Measurements from ENCODE around the gene SPP1. TPM values are rescaled to one million over a fixed set of nuclear protein-coding genes. Genes with fewer than 3 reads are reported as not detected.

SPP1 gene
- polyA plus RNA-seq, 1 of the 3 experiments (the other 2 are of a cell fraction), result 0.82 TPM

- ChIA-PET POLR2A (no interaction called here), CTCF (interaction anchor here (1.0 to 4.8 kb wide), 5 partner anchors 8 to 249 kb away, joined by 3 to 26 read pairs (median 11); no protein-coding TSS in a partner anchor)
- Histone ChIP-seq H3K4me2 (no peak overlapping the region), H3K9me2 (no peaks in the 10 kb centered on the region), H4K20me1 (ENCODE audit: insufficient read depth) (no peaks in the 10 kb centered on the region), H3K27ac (ENCODE audit: low read depth in 2 of 2, low read length in 1 of 2) (no peak overlapping the region), H3K4me1 (ENCODE audit: control insufficient read depth in 1 of 2, insufficient read depth in 2 of 2, low read depth in 1 of 2, low read length in 1 of 2) (no peaks in the 10 kb centered on the region; a peak in 1 of 4 replicates), H3K4me3 (ENCODE audit: low read depth in 2 of 2, low read length in 1 of 2) (no peak overlapping the region), H2AFZ (ENCODE audit: low read depth) (no peak overlapping the region), H3K9ac (no peak overlapping the region), H3K27me3 (ENCODE audit: insufficient read depth) (no peaks in the 10 kb centered on the region), H3K9me3 (no peaks in the 10 kb centered on the region), H3K79me2 (ENCODE audit: insufficient read depth) (no peaks in the 10 kb centered on the region), H3F3A (replicated peaks; ENCODE audit: insufficient read depth) (no peaks in the 10 kb centered on the region), H3K36me3 (replicated peaks in 1 of 2; ENCODE audit: control insufficient read depth in 1 of 2, insufficient read depth in 2 of 2, low read length in 1 of 2) (no peaks in the 10 kb centered on the region)
- no peak for DNase-seq
- WGBS (ENCODE audit: low lambda C conversion rate), result 74% methylated on average over 5 of the region's 5 CpGs
- TF ChIP-seq GABPA (IDR thresholded peaks at IDR 0.05; ENCODE audit: low read depth) (no peak), JUND (IDR thresholded peaks at IDR 0.05) (no peak), MEF2A (IDR thresholded peaks at IDR 0.05; ENCODE audit: borderline replicate concordance, low read depth) (no peak), RCOR1 (IDR thresholded peaks at IDR 0.05; ENCODE audit: low read length) (no peak), RAD21 (IDR thresholded peaks at IDR 0.05; ENCODE audit: low read length) (no peak), NRF1 (IDR thresholded peaks at IDR 0.05; ENCODE audit: low read depth, low read length) (no peak), MXI1 (IDR thresholded peaks at IDR 0.05; ENCODE audit: low read depth, low read length) (no peak), RFX5 (IDR thresholded peaks at IDR 0.05; ENCODE audit: low read length) (no peak), SMC3 (IDR thresholded peaks at IDR 0.05; ENCODE audit: low read depth, low read length) (no peak), YY1 (IDR thresholded peaks at IDR 0.05; ENCODE audit: low read depth) (no peak), CHD2 (IDR thresholded peaks at IDR 0.05; ENCODE audit: low read length, partially characterized antibody) (no peak), EP300 (IDR thresholded peaks at IDR 0.05; ENCODE audit: borderline replicate concordance in 1 of 2, low read depth in 1 of 2, low read length in 1 of 2) (no peak)
- TF ChIP-seq, protein P1, sequence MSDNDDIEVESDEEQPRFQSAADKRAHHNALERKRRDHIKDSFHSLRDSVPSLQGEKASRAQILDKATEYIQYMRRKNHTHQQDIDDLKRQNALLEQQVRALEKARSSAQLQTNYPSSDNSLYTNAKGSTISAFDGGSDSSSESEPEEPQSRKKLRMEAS (IDR thresholded peaks at IDR 0.05; ENCODE audit: low read depth), result no peak
These were observed 12.9 kb upstream of the SPP1 start for GRCh38 chr4:87962398-87963146.

DNA sequence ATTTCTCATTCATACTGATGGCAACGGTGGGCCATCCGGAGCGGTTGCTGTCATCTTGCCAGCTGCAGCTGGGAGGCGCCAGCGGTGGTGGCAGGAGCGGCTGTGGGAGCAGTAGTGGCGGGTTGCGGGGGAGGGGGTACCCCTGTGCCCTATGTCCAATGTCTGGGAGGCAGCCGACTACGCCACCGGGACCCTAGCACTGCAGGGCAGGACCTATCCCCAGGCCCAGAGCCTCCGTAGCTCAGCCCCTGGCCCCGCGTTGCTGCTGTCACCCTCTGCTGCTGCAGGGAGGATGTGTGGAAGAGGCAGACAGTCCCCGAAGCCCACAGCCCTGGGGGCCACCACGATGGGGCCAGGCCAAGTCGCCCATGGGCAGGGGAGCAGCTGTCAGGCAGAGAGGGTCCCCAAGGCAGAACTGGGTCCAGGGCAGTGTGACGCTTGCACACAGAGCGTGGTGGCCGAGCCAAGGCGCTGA is 10.0 kb upstream of the SPP1 start:
- CTCF ChIA-PET, result interaction anchor here (3.9 to 4.8 kb wide), 2 partner anchors 8 to 113 kb away, joined by 24 to 26 read pairs; no protein-coding TSS in a partner anchor
- WGBS (ENCODE audit: low lambda C conversion rate), result 75% methylated on average over 7 of the region's 21 CpGs
- no peak overlapping the region for H2AFZ ChIP-seq (ENCODE audit: low read depth)
- TF ChIP-seq JUND (IDR thresholded peaks at IDR 0.05), result no peak
- no peak for TF ChIP-seq RXRA (IDR thresholded peaks at IDR 0.05; ENCODE audit: borderline replicate concordance, low read depth)
- no peak for TF ChIP-seq TEAD4 (IDR thresholded peaks at IDR 0.05; ENCODE audit: borderline replicate concordance, insufficient read depth)
- TF ChIP-seq IRF3 (IDR thresholded peaks at IDR 0.05; ENCODE audit: low read depth, low read length), result no peak
- TF ChIP-seq FOXM1 (IDR thresholded peaks at IDR 0.05; ENCODE audit: low read depth), result no peak
- TF ChIP-seq, protein P2, sequence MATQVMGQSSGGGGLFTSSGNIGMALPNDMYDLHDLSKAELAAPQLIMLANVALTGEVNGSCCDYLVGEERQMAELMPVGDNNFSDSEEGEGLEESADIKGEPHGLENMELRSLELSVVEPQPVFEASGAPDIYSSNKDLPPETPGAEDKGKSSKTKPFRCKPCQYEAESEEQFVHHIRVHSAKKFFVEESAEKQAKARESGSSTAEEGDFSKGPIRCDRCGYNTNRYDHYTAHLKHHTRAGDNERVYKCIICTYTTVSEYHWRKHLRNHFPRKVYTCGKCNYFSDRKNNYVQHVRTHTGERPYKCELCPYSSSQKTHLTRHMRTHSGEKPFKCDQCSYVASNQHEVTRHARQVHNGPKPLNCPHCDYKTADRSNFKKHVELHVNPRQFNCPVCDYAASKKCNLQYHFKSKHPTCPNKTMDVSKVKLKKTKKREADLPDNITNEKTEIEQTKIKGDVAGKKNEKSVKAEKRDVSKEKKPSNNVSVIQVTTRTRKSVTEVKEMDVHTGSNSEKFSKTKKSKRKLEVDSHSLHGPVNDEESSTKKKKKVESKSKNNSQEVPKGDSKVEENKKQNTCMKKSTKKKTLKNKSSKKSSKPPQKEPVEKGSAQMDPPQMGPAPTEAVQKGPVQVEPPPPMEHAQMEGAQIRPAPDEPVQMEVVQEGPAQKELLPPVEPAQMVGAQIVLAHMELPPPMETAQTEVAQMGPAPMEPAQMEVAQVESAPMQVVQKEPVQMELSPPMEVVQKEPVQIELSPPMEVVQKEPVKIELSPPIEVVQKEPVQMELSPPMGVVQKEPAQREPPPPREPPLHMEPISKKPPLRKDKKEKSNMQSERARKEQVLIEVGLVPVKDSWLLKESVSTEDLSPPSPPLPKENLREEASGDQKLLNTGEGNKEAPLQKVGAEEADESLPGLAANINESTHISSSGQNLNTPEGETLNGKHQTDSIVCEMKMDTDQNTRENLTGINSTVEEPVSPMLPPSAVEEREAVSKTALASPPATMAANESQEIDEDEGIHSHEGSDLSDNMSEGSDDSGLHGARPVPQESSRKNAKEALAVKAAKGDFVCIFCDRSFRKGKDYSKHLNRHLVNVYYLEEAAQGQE (IDR thresholded peaks at IDR 0.05; ENCODE audit: low read depth, low read length), result no peak
- TF ChIP-seq, protein P3, sequence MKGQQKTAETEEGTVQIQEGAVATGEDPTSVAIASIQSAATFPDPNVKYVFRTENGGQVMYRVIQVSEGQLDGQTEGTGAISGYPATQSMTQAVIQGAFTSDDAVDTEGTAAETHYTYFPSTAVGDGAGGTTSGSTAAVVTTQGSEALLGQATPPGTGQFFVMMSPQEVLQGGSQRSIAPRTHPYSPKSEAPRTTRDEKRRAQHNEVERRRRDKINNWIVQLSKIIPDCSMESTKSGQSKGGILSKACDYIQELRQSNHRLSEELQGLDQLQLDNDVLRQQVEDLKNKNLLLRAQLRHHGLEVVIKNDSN (IDR thresholded peaks at IDR 0.05; ENCODE audit: borderline replicate concordance, low read depth), result no peak
- no peak for TF ChIP-seq RFX5 (IDR thresholded peaks at IDR 0.05; ENCODE audit: low read length)
- TF ChIP-seq TCF12 (IDR thresholded peaks at IDR 0.05), result no peak
- TF ChIP-seq, protein P4, sequence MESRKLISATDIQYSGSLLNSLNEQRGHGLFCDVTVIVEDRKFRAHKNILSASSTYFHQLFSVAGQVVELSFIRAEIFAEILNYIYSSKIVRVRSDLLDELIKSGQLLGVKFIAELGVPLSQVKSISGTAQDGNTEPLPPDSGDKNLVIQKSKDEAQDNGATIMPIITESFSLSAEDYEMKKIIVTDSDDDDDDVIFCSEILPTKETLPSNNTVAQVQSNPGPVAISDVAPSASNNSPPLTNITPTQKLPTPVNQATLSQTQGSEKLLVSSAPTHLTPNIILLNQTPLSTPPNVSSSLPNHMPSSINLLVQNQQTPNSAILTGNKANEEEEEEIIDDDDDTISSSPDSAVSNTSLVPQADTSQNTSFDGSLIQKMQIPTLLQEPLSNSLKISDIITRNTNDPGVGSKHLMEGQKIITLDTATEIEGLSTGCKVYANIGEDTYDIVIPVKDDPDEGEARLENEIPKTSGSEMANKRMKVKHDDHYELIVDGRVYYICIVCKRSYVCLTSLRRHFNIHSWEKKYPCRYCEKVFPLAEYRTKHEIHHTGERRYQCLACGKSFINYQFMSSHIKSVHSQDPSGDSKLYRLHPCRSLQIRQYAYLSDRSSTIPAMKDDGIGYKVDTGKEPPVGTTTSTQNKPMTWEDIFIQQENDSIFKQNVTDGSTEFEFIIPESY (IDR thresholded peaks at IDR 0.05; ENCODE audit: borderline replicate concordance, low read depth), result no peak

More for the DNA sequence above, 10.0 kb upstream of the SPP1 start:
- Histone ChIP-seq H3K9me3 (no peaks in the 10 kb centered on the region), H3K36me3 (replicated peaks in 1 of 2; ENCODE audit: control insufficient read depth in 1 of 2, insufficient read depth in 2 of 2, low read length in 1 of 2) (no peaks in the 10 kb centered on the region), H3K9ac (no peak overlapping the region), H3K4me1 (ENCODE audit: control insufficient read depth in 1 of 2, insufficient read depth in 2 of 2, low read depth in 1 of 2, low read length in 1 of 2) (no peaks in the 10 kb centered on the region; a peak in 1 of 4 replicates), H4K20me1 (ENCODE audit: insufficient read depth) (no peaks in the 10 kb centered on the region), H3K4me3 (ENCODE audit: low read depth in 2 of 2, low read length in 1 of 2) (no peak overlapping the region), H3K4me2 (no peak overlapping the region), H3K27me3 (ENCODE audit: insufficient read depth) (no peaks in the 10 kb centered on the region), H3K9me2 (no peaks in the 10 kb centered on the region), H3K79me2 (ENCODE audit: insufficient read depth) (no peaks in the 10 kb centered on the region), H3K27ac (ENCODE audit: low read depth in 2 of 2, low read length in 1 of 2) (no peak overlapping the region), H3F3A (replicated peaks; ENCODE audit: insufficient read depth) (no peaks in the 10 kb centered on the region)
- POLR2A ChIA-PET, result no interaction called here
- no peak for DNase-seq

All from SK-N-SH (cell line).